ENCODE measurements around the gene CHRNA5. TPM values are rescaled to one million over a fixed set of nuclear protein-coding genes. Genes with fewer than 3 reads are reported as not detected.

Gene CHRNA5
- total and polyA plus RNA-seq, 2 experiments from 2014 or later, result 1.1 to 3.1 TPM

DNA sequence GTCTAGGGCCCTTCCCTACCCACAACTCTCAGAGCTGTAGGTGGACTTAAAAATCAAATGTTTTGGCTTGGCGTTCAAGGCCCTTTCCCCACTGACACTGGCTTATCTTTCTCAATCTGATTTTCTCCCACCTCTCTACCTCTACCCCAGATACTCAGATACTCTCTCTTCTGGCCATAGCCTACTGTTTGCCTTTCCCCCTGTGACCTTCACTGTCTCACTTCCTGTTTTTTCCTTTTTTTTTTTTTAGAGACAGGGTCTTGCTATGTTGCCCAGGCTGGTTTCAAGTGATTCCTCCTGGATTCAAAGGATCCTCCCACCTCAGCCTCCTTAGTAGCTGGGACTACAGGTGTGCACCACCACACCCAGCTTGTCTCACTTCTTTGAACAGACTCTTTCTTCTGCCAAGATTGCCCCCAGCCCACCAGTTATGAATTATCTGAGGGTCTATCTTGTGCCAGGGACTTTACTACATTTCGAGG, 71.1 kb downstream of the CHRNA5 start:
- H3K4me3 ChIP-seq, result no peak overlapping the region
- no peaks in the 10 kb centered on the region for H3K79me2 ChIP-seq
- H3K27ac ChIP-seq, result no peak overlapping the region
- no peaks in the 10 kb centered on the region for H4K20me1 ChIP-seq (ENCODE audit: insufficient read depth, poor library complexity, severe bottlenecking)
- H3K4me2 ChIP-seq, result no peak overlapping the region
- no peak overlapping the region for H2AFZ ChIP-seq
- H3K27me3 ChIP-seq, result peaks cover 6% of the 10 kb centered on the region
- WGBS (ENCODE audit: low lambda C conversion rate, missing lambda C conversion rate), result 84% methylated on average over 2 of the region's 2 CpGs
- no peaks in the 10 kb centered on the region for H3K36me3 ChIP-seq (replicated peaks; ENCODE audit: insufficient read depth, low read depth)
- H3K4me1 ChIP-seq (ENCODE audit: insufficient read depth), result peaks cover 9% of the 10 kb centered on the region
- no peaks in the 10 kb centered on the region for H3K9me3 ChIP-seq (ENCODE audit: low read depth)
- no peaks in the 10 kb centered on the region for H3K9me2 ChIP-seq (replicated peaks; ENCODE audit: insufficient read depth)
- DNase-seq (ENCODE audit: low spot score), result no peak
- TF ChIP-seq, protein P1, sequence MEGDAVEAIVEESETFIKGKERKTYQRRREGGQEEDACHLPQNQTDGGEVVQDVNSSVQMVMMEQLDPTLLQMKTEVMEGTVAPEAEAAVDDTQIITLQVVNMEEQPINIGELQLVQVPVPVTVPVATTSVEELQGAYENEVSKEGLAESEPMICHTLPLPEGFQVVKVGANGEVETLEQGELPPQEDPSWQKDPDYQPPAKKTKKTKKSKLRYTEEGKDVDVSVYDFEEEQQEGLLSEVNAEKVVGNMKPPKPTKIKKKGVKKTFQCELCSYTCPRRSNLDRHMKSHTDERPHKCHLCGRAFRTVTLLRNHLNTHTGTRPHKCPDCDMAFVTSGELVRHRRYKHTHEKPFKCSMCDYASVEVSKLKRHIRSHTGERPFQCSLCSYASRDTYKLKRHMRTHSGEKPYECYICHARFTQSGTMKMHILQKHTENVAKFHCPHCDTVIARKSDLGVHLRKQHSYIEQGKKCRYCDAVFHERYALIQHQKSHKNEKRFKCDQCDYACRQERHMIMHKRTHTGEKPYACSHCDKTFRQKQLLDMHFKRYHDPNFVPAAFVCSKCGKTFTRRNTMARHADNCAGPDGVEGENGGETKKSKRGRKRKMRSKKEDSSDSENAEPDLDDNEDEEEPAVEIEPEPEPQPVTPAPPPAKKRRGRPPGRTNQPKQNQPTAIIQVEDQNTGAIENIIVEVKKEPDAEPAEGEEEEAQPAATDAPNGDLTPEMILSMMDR (IDR thresholded peaks at IDR 0.05; ENCODE audit: poor library complexity), result no peak
- TF ChIP-seq EZH2 (IDR thresholded peaks at IDR 0.05; ENCODE audit: borderline replicate concordance), result no peak
- no peak for TF ChIP-seq EZH2phosphoT487 (IDR thresholded peaks at IDR 0.05; ENCODE audit: low read depth, severe bottlenecking, unreplicated experiment)

DNA sequence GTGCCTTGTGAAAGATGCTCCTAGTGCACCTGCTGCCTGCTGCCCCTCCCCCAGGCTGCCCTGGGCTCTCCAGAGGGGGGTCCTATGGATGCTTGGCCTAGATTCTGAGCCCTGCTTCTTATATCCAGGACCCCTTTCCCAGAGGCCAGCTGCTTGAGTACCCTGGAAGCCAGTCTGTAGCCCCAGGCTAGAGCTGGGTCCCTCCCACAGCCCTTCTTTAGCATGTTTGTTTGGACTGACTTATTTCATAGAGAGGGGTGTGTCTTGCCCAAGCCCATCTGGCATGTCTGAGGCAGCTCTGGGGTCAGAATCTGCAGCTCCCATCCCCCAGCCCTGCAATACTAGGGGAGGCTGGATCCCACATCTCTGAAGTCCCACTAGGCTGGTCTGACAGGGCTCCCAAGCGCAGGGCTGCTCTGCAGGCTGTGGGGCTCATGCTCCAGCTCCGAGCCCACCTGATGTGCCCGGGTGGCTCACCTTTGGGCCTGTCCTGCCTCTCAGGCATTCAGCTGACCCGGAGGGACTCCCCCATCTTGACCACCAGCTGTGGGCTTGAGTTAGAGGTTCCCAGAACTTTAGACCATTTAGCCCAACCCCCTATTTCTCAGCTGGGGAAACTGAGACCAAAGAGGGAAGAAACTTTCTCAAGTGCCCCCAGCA, 72.6 kb downstream of the CHRNA5 start:
- Histone ChIP-seq H3K27ac (no peak overlapping the region), H3K4me1 (ENCODE audit: insufficient read depth) (peaks cover 13% of the 10 kb centered on the region), H3K4me2 (no peak overlapping the region), H3K4me3 (no peak overlapping the region), H3K79me2 (no peaks in the 10 kb centered on the region), H2AFZ (no peak overlapping the region), H4K20me1 (ENCODE audit: insufficient read depth, poor library complexity, severe bottlenecking) (no peaks in the 10 kb centered on the region), H3K36me3 (replicated peaks; ENCODE audit: insufficient read depth, low read depth) (no peaks in the 10 kb centered on the region), H3K9me3 (ENCODE audit: low read depth) (no peaks in the 10 kb centered on the region), H3K27me3 (peaks cover 8% of the 10 kb centered on the region), H3K9me2 (replicated peaks; ENCODE audit: insufficient read depth) (no peaks in the 10 kb centered on the region)
- TF ChIP-seq EZH2 (IDR thresholded peaks at IDR 0.05; ENCODE audit: borderline replicate concordance) (no peak), EZH2phosphoT487 (IDR thresholded peaks at IDR 0.05; ENCODE audit: low read depth, severe bottlenecking, unreplicated experiment) (no peak)
- TF ChIP-seq, protein P1 (IDR thresholded peaks at IDR 0.05; ENCODE audit: poor library complexity), result no peak
- DNase-seq (ENCODE audit: low spot score), result no peak
- WGBS (ENCODE audit: low lambda C conversion rate, missing lambda C conversion rate), result 87% methylated on average over 4 of the region's 4 CpGs

DNA sequence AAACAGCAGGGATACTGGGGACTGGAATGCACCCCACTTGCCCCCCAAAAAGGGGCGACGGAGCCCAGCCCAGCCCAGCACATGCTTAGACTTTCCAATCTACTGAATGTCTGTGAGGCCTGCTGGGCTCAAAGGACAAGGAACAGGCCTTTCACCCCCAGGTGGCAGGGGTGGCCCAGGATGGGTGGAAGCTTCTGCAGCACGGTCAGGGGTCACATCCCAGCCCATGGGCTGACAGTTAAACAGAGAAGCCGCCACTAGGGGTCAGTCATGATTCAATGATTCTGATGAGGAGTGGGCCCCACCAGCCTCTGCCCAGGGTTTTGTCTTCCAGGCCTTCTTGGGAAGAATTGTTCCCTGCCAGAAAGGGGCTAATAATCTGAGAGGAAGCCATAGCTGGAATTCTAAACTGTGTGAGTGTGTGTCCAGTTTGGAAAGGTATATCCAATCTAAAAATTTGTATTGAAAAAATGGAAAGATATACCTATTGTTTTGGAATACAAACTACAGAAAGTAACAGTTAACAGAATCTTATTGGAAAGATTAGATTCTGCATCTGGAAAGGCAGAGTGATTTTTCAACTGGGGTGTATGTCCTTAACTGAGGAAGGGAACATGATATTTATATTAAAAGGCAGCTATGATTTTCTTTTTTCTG, 73.5 kb downstream of the CHRNA5 start:
- TF ChIP-seq, protein P1 (IDR thresholded peaks at IDR 0.05; ENCODE audit: poor library complexity), result peak; percentile 72
- TF ChIP-seq EZH2phosphoT487 (IDR thresholded peaks at IDR 0.05; ENCODE audit: low read depth, severe bottlenecking, unreplicated experiment), result no peak
- TF ChIP-seq EZH2 (IDR thresholded peaks at IDR 0.05; ENCODE audit: borderline replicate concordance), result no peak
- Histone ChIP-seq H3K36me3 (replicated peaks; ENCODE audit: insufficient read depth, low read depth) (no peaks in the 10 kb centered on the region), H3K9me3 (ENCODE audit: low read depth) (no peaks in the 10 kb centered on the region), H3K9me2 (replicated peaks; ENCODE audit: insufficient read depth) (no peaks in the 10 kb centered on the region), H3K4me3 (no peak overlapping the region), H3K27me3 (peaks cover 8% of the 10 kb centered on the region), H3K4me2 (no peak overlapping the region), H3K4me1 (ENCODE audit: insufficient read depth) (peaks cover 13% of the 10 kb centered on the region), H3K79me2 (no peaks in the 10 kb centered on the region), H4K20me1 (ENCODE audit: insufficient read depth, poor library complexity, severe bottlenecking) (no peaks in the 10 kb centered on the region), H2AFZ (no peak overlapping the region), H3K27ac (no peak overlapping the region)
- WGBS (ENCODE audit: low lambda C conversion rate, missing lambda C conversion rate), result 50% methylated on average over 4 of the region's 4 CpGs
- peak; percentile 84 for DNase-seq (ENCODE audit: low spot score)

Measured in hepatocyte (in vitro differentiated cells).